ENCODE results near the gene HPCAL1. TPM values are rescaled to one million over a fixed set of nuclear protein-coding genes. Genes with fewer than 3 reads are reported as not detected.

HPCAL1 gene
- total RNA-seq, 6 experiments from 2014 or later = 36.3 to 60.3 (median 57.2) TPM

DNA sequence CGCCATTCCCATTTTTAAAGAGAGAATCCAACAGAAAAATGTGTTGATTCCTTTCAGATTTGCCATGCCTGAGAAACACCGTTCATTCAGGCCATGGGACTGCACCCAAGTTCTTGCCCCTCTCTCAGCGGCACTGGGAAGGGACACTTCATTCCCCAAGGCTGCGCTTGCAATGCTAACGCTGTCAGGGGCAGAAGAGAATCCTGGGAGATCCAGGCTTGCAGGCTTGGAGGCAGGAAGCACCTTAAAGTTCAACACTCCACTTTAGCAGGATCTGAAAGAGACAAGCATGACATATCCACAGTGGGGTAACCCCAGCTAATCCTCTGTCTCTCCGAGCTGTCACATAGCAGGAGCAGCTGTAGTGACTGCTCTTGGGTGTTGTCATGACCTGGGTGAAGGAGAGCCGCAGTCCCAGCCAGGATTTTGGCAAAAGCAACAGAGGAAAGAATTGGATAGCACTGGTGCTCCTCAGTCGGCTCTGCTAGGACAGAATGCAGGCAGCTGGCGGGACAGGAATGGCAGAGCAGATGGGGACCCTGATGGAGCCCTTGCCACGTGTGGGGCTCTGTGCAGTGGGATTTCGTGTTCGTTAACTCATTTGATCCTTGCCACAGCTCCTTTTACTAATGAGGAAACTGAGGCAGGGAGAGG lies 167.4 kb downstream of the HPCAL1 start:
- Mint-ChIP-seq H3K36me3 (ENCODE audit: low read depth) (no peaks in the 10 kb centered on the region), H3K4me3 (no peak overlapping the region), H3K27me3 (ENCODE audit: insufficient read depth) (peaks cover 8% of the 10 kb centered on the region), H3K27ac (no peak overlapping the region), H3K4me1 (ENCODE audit: low read depth) (no peaks in the 10 kb centered on the region), H3K9me3 (no peaks in the 10 kb centered on the region)
- TF ChIP-seq, protein P1, sequence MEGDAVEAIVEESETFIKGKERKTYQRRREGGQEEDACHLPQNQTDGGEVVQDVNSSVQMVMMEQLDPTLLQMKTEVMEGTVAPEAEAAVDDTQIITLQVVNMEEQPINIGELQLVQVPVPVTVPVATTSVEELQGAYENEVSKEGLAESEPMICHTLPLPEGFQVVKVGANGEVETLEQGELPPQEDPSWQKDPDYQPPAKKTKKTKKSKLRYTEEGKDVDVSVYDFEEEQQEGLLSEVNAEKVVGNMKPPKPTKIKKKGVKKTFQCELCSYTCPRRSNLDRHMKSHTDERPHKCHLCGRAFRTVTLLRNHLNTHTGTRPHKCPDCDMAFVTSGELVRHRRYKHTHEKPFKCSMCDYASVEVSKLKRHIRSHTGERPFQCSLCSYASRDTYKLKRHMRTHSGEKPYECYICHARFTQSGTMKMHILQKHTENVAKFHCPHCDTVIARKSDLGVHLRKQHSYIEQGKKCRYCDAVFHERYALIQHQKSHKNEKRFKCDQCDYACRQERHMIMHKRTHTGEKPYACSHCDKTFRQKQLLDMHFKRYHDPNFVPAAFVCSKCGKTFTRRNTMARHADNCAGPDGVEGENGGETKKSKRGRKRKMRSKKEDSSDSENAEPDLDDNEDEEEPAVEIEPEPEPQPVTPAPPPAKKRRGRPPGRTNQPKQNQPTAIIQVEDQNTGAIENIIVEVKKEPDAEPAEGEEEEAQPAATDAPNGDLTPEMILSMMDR (IDR thresholded peaks at IDR 0.05) = no peak
- DNase-seq = no peak

GRCh38 chr2:10471046-10471571 lies 168.4 kb downstream of the HPCAL1 start:
- H3K27me3 Mint-ChIP-seq (ENCODE audit: insufficient read depth) = peaks cover 8% of the 10 kb centered on the region

DNA sequence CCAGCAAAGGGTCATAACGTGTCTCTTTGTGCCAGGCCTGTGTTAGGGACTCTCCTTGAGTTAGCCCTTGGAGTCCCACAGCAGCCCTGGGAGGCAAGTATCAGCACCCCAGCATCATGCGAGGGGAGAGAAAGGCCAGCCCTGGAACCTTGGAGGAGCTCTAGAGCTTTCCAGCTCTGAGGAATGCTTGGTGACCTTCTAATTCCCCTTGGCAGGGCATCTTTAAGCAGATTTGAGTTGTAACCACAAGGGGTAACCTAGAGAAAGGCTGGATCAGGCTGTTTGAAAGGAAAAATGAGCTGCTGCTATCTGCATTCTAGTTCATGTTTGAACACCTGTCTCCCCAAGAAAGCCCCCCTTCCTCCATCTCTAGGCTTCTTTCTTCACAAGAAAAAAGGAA lies 169.3 kb downstream of the HPCAL1 start:
- TF ChIP-seq, protein P1 (IDR thresholded peaks at IDR 0.05) = 0 out of 2 replicates have a peak, but pooled peaks have one; percentile 11
- H3K27ac Mint-ChIP-seq = no peak overlapping the region
- H3K4me1 Mint-ChIP-seq (ENCODE audit: low read depth) = no peaks in the 10 kb centered on the region
- no peak for DNase-seq
- no peaks in the 10 kb centered on the region for H3K36me3 Mint-ChIP-seq (ENCODE audit: low read depth)
- no peak overlapping the region for H3K4me3 Mint-ChIP-seq
- peaks cover 8% of the 10 kb centered on the region for H3K27me3 Mint-ChIP-seq (ENCODE audit: insufficient read depth)
- H3K9me3 Mint-ChIP-seq = no peaks in the 10 kb centered on the region

More at GRCh38 chr2:10471046-10471571, 168.4 kb downstream of the HPCAL1 start:
- Mint-ChIP-seq H3K36me3 (ENCODE audit: low read depth) (no peaks in the 10 kb centered on the region), H3K4me1 (ENCODE audit: low read depth) (no peaks in the 10 kb centered on the region), H3K4me3 (no peak overlapping the region), H3K27ac (no peak overlapping the region), H3K9me3 (no peaks in the 10 kb centered on the region)
- no peak for DNase-seq
- TF ChIP-seq, protein P1 (IDR thresholded peaks at IDR 0.05) = no peak

GRCh38 chr2:10473121-10473756 lies 170.5 kb downstream of the HPCAL1 start:
- H3K4me1 Mint-ChIP-seq (ENCODE audit: low read depth) = no peaks in the 10 kb centered on the region
- H3K27me3 Mint-ChIP-seq (ENCODE audit: insufficient read depth) = peaks cover 8% of the 10 kb centered on the region
- TF ChIP-seq, protein P1 (IDR thresholded peaks at IDR 0.05) = no peak
- H3K27ac Mint-ChIP-seq = no peak overlapping the region
- DNase-seq = no peak
- no peak overlapping the region for H3K4me3 Mint-ChIP-seq
- no peaks in the 10 kb centered on the region for H3K9me3 Mint-ChIP-seq
- H3K36me3 Mint-ChIP-seq (ENCODE audit: low read depth) = no peaks in the 10 kb centered on the region

DNA sequence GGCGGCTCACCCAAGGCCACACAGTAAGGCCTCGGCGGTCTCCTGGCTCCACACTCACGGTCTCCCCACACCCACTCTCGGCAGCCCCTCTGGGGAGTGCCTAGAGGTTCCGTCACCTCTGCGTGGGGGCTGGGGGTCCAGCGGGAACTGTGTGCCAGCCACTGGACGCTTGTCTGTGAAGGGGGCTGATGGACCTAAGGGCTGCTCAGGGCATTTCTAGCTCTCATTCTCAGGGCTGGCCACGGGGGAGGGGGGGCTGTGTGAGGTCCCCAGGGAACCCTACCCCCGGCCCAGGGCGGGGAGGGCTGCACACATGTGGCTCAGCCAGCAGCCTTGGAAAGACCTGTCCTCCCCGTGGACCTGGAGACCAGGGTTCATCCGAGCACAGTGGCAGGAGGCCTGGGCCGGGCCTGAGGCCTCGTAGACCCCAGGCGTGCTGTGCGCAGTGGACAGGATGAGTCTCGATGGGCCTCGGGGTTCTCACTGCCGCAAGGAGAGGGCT lies 172.6 kb downstream of the HPCAL1 start:
- H3K27ac Mint-ChIP-seq = no peak overlapping the region
- H3K27me3 Mint-ChIP-seq (ENCODE audit: insufficient read depth) = peaks cover 15% of the 10 kb centered on the region
- H3K9me3 Mint-ChIP-seq = no peaks in the 10 kb centered on the region
- TF ChIP-seq, protein P1 (IDR thresholded peaks at IDR 0.05) = no peak
- H3K36me3 Mint-ChIP-seq (ENCODE audit: low read depth) = no peaks in the 10 kb centered on the region
- no peak for DNase-seq
- H3K4me3 Mint-ChIP-seq = no peak overlapping the region
- H3K4me1 Mint-ChIP-seq (ENCODE audit: low read depth) = no peaks in the 10 kb centered on the region
